Stimulated activated CD4-positive, alpha-beta T cell treated with anti-CD3 and anti-CD28 coated beads, TNF-alpha, amount 100 ng/mL, for 24 hours (primary cell): Measurements from ENCODE around the gene RNF180.
"Not testable (repeated sequence)": the region's sequence is repeated elsewhere in the genome, so short reads cannot be mapped to it uniquely, and the experiment has no call there.

Experiments
- DNase-seq, 3 experiments: peaks; one replicate each; pipeline ENCODE4 v3.0.0-alpha.2; 2020; ENCODE audit warnings: low read depth in 3 of 3

Gene RNF180

DNA sequence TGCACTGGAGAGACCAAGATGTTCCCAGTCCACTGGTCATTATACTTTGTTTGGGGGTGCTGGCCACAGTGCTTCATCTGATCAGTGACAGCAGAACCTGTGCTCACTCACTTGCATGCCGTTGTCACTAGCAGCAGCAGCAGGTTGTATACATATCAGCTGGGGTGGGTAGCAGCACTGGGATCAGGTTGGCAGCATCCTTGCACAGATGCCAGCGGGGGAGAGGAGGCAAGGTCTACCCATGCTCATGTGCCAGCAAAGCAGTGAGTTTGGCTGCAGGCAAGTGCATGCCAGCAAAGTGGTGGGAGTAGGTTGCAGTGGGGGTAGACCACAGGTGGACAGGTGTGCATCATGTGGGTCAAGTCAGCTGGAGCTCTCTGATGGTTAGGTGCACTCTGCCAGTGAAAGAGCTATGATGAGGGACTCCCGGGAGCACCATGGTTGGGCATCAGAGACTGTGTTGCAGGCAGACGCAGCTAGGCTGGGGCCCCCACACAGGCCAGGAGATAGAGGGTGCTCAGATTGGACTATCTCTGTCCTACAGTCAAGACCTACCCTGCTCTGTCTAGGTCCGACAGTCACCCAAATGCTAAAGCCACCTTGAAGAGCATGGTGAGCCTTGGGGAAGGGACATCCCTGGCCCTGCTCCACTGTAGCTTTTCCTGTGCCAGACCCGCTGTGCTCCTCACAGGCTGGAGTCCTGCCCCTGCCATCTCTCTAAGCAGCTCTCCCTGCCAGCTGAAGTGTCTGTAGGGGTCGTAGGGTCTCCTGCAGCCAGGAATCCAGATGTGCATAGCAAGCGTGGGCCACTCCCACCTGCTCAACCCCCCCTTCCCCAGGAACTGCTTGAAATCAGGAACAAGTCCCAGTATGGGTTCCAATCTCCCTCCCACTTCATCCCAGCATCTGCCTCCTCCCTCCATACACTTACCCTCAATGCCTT is 119.8 kb downstream of the RNF180 start:
- no peak for DNase-seq

DNA sequence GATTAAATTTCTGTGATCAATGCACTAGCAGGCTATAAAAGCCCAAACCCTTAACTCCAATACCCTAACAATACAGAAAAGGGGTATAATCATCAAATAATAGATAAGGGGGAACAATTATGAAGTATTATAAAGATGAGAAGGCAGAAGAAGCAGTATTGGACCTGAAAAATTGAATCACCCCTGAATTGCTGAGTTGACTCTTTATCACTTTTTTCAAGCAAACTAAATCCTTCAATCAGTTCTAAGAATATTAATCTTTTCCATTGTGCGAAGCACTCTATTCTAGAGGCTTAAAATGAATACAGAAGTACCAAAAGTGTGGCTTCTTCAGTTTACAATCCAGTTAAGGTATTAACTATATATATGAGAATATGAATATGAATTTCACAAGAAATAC is 120.7 kb downstream of the RNF180 start:
- no peak for DNase-seq

DNA sequence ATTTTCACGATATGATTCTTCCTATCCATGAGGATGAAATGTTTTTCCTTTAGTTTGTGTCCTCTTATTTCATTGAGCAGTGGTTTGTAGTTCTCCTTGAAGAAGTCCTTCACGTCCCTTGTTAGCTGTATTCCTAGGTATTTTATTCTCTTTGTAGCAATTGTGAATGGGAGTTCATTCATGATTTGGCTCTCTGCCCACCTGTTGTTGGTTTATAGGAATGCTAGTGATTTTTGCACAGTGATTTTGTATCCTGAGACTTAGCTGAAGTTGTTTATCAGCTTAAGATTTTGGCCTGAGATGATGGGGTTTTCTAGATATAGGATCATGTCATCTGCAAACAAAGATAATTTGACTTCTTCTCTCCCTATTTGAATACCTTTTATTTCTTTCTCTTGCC is 122.9 kb downstream of the RNF180 start:
- DNase-seq = not testable (repeated sequence)

DNA sequence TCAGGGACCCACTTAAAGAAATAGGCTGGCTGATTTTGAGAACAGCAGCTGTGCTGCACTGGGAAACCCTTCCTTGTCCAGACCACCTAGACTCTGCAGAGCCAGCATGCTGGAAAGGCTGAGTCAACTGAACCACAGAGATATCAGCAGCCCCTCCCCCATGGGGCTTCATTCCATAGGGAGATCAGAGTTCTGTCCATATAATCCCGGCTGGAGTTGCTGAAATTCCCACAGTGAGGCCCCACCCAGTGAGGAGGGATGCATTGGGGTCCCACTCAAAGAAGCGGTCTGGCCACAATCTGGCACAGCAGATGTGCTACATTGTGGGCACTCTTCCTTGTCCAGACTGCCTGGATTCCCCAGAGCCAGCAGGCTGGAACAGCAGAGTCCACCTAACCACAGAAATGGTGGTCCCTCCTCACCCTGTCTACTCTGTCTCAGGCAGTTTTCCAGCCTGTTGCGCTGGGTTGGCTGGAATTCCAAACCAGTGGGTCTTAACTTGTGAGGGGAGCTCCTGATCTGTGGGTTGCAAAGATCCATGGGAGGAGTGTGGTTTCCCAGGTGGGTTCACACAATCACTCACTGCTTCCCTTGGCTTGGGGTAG is 127.1 kb downstream of the RNF180 start:
- DNase-seq = no peak

DNA sequence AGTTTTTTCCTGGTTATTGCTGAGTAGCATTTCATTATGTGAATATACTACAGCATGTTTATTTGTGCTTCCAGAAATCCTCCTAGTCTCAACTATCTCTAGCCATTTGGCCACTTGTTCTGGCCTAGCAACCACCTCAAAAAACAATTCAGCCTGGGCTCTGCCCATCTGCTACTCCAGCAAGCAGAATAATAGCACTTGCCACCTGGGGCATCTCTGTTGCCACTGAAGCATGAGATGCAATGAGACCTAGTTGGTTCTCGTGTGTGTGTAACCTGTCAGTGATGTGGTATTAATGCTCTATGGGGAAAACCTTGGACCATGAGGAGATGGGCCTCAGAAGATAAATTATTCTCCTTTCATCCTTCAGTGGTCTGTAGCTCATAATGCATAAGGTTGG is 129.5 kb downstream of the RNF180 start:
- no peak for DNase-seq

DNA sequence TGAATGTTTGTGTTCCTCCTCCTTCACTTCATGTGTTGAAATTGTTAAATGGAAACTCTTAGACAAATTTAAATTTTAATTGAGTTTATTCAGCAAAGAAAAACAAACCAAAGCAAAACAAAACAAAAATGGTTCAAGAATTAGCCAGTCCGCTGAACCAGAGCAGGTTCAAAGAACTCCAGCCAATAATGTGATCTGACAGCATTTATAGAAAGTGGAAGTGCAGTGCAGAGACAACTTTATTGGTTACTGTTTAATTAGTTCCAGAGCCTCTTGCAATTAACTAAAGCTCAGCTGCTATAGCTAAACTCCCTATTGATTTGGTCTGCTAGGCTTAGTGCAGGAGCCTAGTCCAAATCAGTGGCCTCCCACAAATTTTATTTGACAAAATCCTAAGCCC is 132.9 kb downstream of the RNF180 start:
- no peak for DNase-seq

DNA sequence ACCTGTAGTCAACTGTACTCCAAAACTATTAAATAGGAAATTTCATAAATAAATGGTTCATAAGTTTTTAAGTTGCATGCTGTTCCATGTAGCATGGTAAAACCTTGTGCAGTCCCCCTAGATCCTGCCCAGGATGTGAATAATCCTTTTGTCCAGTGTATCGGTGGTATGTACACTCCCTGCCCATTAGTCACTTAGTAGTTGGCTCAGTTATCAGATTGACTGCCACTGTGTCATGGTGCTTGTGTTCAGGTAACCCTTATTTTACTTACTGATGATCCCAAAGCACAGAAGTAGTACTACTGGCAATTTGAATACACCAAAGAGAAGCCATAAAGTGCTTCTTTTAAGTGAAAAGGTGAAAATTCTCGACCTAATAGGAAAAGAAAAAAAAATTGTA is 134.2 kb downstream of the RNF180 start:
- DNase-seq = no peak

DNA sequence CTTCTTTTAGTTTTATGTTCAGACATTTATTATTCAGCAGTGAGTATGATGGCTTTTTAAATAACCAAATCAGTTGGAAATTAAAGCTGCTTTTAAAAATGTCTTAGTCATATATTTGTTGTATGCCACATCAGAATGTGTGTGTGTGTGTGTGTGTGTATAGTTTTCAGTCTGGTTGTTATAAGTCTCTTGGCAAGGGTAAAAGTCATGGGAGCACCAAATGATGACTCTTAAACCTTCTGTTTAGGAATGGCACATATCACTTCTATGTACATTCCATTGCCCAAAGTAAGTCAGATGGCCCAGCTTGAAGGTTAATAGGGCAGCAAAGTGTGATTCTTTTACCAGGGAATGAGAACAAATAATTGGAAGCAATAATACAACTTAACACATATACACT is 135.9 kb downstream of the RNF180 start:
- no peak for DNase-seq

DNA sequence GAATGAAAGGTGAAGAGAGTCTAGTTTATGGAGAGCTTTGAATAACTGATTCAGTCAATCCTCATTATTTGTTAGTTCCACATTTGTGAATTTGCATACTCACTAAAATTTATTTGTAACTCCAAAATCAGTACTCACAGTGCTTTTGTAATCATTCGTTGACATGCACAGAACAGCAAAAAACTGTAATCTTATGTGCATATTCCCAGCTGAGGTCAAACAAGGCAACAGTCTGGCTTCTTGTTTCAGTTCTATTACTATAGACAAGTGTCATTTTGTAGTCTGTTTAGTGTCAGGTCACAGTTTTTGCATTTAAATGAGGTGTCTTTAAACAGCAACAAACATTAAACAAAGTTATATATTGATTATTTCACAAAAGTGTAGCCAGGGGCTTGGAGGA is 142.5 kb downstream of the RNF180 start:
- DNase-seq = no peak

DNA sequence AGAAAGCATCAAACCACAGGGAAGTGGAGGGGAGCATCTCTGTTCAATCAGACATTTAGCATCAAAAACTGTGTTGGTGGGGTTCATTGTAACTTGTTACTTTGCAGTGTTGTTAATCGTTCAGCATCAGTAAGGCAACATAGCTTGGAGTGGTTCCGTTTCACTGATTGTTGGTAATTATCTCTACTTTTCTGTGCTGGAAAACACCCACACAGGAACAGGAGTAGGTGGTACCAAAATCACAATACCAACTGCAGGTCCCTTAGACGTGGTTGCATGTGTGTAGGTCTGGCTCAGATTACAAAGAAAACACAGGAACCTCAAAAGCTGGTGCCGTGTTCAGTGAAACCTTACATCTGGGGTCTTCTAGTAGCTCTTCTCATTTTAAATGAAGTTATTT is 146.8 kb downstream of the RNF180 start:
- no peak for DNase-seq

DNA sequence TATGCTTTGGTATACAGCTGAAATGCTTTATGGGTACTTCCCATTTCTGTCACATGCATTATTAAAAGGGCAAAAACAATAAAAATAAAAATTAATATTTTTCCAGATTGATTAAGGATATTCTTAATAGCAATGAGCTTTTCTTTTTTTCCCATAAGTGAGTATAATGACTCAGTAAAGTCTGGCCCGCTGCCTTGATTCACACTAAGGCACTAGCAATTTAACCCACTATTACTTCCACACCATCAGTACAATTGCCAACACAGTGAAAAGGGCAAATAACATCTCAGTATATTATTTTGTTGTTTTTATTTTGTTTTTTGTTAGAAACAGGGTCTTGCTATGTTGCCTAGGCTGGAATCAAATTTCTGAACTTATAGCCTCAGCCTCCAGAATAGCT is 150.1 kb downstream of the RNF180 start:
- no peak for DNase-seq

DNA sequence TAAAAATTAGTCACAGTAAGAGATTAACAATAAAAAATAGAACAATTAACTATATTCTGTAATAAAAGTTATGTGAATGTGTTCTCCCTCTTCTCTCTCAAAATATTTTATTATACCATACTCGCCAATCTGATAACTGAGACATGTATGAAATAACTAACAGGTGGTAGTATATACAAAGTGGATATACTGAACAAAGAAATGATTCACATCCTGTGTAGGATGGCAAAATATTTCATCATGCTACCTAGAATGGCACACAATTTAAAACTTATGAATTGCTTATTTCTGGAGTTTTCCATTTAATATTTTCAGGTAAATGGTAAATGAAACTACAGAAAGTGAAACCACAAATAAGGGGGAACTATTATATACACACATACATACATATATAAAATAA is 152.5 kb downstream of the RNF180 start:
- DNase-seq = no peak

DNA sequence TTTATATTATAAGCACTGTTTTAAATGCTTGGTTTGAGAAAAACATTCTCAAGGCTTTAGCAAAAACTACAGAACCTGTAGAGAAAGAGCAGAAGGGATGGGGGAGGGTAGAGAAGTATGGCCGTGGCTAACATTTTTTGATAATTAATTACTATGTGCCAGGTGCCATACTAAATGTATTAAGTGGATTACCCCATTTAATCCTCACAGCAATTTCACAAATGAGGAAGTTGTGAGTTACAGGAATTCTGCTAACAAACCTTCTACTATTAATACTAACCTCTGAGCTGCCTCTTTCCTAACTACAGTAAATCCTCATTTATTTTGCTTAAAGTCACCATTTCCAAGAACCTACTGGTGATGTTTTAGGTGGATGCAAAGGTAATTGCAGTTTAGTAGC is 157.9 kb downstream of the RNF180 start:
- no peak for DNase-seq

DNA sequence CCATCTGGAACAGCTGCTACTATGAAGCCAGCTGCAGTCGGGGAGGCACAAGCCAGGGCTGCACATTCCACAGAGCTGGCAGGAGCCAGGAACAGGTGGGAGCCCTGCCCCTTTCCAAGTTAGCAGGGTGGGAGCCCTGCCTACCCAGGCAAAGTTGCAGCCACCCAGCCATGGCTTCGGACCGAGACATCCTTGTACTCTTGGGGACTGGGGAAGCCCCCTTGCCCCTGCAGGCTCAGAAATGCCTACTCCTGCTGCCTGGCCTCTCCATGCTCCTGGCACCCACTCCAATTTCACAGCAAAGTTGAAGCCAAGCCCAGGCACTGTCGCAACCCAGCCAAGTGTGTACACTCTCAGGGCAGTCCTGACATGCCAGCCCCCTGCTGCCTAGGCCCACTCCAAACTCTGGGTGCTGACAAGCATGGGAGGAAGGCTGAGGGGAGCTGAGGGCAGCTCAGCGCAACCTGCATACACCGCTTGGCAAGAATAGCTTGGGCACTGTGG is 165.1 kb downstream of the RNF180 start:
- DNase-seq = no peak

DNA sequence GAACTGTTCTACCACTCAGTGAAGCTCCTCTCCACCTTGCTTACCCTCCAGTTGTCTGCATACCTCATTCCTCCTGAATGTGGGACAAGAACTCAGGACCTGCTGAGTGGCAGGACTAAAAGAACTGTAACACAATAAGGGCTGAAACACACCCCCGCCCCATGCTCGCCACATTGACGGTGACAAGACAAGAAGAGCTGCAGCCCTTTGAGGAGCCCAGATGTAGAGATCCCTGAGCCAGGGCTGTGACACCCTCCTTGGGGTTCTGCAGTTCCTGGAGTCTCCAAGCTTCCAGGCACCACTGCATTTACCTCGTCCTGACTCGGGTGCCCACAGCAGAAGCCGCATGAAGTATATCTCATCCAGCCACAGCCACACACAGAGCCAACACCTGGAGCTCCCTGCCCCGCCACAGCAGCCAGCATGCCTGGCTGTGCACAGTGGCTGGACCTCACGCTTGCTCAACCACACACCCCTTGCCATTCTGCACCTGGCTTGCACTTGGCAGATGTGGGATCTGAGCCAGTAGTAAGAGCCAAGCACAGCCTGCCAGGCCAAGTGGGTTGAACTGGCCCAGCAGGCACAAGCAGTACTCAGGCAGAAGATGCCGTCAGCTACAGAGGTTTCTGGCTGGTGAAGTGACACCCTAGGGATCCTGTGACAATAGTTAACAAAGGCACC is 166.1 kb downstream of the RNF180 start:
- no peak for DNase-seq

DNA sequence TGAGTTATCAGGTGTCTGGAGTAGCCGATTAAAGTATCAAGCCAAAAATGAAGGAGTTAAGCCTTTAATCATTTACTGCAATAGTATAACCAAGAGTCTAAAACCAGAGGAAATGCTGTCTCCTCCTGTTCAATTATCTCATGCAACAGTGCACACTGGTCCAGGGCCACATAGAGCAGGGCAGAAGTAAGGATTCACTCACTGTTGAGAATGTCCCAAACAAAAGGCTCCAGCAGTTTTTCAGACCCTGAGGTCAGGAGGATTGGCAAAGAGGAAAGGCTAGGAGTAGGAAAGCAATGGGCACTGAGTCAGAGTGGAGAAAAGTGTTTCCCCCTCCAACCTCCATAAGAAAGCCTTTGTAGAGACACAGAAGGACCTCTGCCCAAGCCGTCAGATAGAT is 168.2 kb downstream of the RNF180 start:
- DNase-seq = no peak

DNA sequence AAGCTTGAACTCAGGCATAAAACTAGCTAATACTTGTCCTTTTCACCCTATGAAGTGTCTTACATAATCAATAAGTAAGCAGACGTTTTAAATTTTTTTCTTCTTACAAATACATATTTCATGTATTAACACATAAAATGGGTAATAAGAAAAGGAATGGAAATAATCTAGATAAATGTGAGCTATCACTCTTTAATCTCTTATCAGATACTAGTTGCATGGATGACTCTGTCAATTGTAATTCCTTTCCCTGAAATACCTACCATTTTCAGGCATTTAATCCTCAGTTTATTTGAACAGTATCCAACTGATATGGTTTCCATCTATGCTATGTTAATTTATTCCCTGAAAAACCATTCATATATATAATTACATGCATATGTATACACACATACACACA is 174.1 kb downstream of the RNF180 start:
- no peak for DNase-seq

DNA sequence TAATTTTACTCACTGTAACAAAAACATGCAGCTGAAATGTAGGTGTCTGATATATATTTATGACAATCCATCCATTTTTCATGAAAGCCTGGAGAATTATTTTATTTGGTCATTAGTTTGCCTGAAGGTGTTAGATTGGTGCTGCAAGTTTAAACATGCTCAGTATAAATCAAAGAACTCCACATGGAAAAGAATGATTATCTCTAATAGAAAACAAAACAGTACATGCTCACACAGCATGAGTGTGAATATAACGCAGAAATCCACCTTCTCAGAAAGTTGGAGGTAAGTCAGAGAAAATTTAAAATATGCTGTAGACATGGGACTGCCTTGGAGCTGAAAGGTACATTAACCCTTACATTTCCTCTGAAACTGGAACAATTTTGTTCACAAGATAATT is 174.7 kb downstream of the RNF180 start:
- DNase-seq = no peak

DNA sequence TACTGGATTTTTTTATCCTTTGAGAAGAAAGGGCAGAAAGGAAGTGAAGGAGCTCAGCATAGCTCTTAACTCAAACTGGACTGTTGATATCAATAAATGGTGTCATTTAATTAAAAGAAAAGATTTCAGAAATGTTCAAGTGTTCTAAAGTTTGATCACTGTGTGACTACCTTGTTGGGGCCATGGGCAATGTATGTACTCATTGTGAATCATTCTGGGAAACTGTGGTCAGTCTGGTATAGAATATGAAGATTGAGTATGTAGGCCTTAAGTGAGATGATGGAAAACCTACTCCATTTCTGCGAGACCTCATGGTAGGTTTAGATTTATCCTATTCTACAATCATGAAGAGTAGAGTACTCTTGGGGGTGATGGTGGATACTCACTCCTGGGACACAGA is 175.7 kb downstream of the RNF180 start:
- DNase-seq = no peak

DNA sequence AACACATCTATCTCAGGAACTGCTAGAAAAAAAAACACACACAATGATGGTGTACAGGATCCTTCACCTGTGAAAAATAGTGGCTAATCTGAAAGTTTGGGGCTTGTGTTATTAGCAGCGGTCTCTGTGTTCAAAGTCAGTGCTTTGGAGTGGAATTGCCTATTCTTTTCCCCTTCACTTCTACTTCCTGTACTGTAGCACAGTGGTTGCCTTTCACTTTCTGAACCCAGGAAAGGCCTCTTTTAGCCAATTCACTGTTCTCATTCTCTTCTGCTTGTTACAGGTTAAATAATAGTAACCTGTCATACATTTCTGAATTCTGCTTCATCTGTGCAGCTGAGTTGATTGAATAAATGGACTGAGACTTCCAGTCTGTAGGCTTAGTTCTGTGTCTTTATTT is 178.9 kb downstream of the RNF180 start:
- DNase-seq = no peak

DNA sequence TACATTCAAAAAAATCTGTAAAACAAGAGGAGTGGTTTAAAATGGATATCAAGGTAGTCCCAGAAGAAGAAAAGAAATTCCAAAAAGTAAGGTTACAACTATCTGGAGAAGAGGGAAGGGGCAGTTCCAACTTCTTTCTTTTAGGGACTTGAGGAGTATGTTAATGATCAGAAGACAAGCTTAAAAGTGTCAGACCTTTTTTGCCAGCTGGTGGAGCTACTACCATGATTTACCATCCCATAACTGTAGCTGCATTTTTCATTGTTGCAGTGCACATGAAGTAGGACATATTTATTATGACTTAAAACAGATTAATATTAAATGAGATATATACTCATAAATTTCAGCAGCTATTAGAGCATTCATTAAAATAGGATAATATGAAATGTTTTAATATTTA is 181.7 kb downstream of the RNF180 start:
- no peak for DNase-seq

DNA sequence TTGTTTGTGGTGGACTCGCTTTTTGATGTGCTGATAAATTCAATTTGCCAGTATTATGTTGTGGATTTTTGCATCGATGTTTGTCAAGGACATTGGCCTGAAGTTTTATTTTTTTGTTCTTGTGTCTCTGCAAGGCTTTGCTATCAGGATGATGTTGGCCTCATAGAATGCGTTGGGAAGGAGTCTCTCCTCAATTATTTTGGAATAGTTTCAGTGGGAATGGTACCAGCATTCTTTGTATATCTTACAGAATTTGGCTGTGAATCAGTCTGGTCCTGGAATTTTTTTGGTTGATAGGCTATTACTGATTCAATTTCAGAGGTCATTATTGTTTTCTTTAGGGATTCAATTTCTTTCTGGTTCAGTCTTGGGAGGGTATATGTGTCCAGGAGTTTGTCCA is 198.8 kb downstream of the RNF180 start:
- no peak for DNase-seq

DNA sequence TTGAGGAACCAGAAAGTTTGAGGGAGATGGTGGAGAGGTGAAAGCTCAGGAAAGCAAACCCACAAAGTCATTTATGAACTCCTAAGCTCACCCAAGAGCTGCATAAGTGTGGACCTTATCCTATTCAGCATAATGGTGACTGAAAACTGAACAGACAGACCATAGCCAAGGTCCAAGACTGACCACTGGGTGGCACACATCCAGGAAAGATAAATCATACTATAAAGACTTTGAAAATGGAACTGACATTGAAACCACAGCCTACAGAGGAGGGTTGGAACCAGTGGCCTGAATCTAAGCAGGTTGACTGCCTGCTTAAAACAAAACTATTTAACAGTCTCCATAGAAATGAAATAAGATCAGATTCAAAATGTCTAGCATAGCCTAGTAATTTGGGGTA is 219.1 kb downstream of the RNF180 start:
- no peak for DNase-seq
